ENCODE results near the gene PTGER1. TPM values are rescaled to one million over a fixed set of nuclear protein-coding genes. Genes with fewer than 3 reads are reported as not detected.

PTGER1 gene
- total and polyA plus RNA-seq, 2 of the 8 experiments (the other 6 are each of a cell fraction or from before 2014, with no cell fraction given) = 0.20 to 0.41 TPM

- TF ChIP-seq CHD7 (IDR thresholded peaks at IDR 0.05; ENCODE audit: insufficient replicate concordance, low read length) = no peak
- no peak for TF ChIP-seq SP2 (IDR thresholded peaks at IDR 0.05; ENCODE audit: low read length)
These were observed 33.9 kb downstream of the PTGER1 start (continued) for GRCh38 chr19:14441041-14441938.
